Esophagus squamous epithelium (tissue), 5 donors: ENCODE measurements around the gene ZNF470. TPM values are rescaled to one million over a fixed set of nuclear protein-coding genes. Genes with fewer than 3 reads are reported as not detected.

Source experiments
- DNase-seq: peaks from one replicate; lab custom pipeline; 2025; lab: John Stamatoyannopoulos, UW
- H3K27ac ChIP-seq, 4 donors: fragments of 200-600 bp; sonication (generic); one replicate each; pipeline ENCODE4 v1.5.1; 2016 to 2019; ENCODE audit warnings: mild to moderate bottlenecking in 1 of 4
- H3K27me3 ChIP-seq, 4 donors: fragments of 200-600 bp; sonication (generic); 1 replicate in 3 of 4; 2 replicates in 1 of 4; pipeline versions ENCODE4 v1.5.1 to v1.6.0; 2017 to 2021; ENCODE audit warnings: antibody characterized with exemption in 1 of 4
- H3K36me3 ChIP-seq, 3 donors: fragments of 200-600 bp; sonication (generic); one replicate each; pipeline ENCODE4 v1.5.1; 2016 to 2019
- H3K4me1 ChIP-seq, 3 donors: fragments of 200-600 bp; sonication (generic); one replicate each; pipeline ENCODE4 v1.5.1; 2017 to 2019
- H3K4me3 ChIP-seq, 4 donors: fragments of 200-600 bp; sonication (generic); 1 replicate in 3 of 4; 2 replicates in 1 of 4; pipeline ENCODE4 v1.5.1; 2016 to 2019; ENCODE audit warnings: mild to moderate bottlenecking in 2 of 4, moderate library complexity in 1 of 4
- H3K9me3 ChIP-seq, 3 donors: fragments of 200-600 bp; sonication (generic); one replicate each; pipeline ENCODE4 v1.5.1; 2016 to 2019
- POLR2A ChIP-seq, 4 donors: fragments of 450-650 bp; IDR thresholded peaks; one replicate each; pipeline ENCODE4 v1.6.1; 2017; ENCODE audit warnings: antibody characterized with exemption in 4 of 4, mild to moderate bottlenecking in 4 of 4, moderate library complexity in 3 of 4
- WGBS, 2 donors: methylation state at CpG; one replicate each; pipeline ENCODE4 v1.1.5; 2018; 5-methylcytosine and 5-hydroxymethylcytosine counted together
- intact Hi-C: fragments of 100-400 bp; cut with DNase I; formaldehyde crosslinking; loops from one replicate; pipeline ENCODE4 v1.15.0; 2022
- total RNA-seq, 4 donors: library from RNA; depleted of rRNA; stranded (reverse); fragments of >200 nt; gene quantifications; one replicate each; pipeline ENCODE4 v1.1.0, GENCODE V29; 2016
- TF ChIP-seq, protein P1 (sequence below), 6 experiments: fragments of 450-650 bp in 4 of 6; fragments of 200-600 bp in 2 of 6; sonication (generic) in 2 of 6; IDR thresholded peaks; one replicate each; pipeline ENCODE4 v1.5.1; 2016 to 2019; ENCODE audit warnings: antibody characterized with exemption in 6 of 6, mild to moderate bottlenecking in 4 of 6, moderate library complexity in 4 of 6
- donor health status: DM: yes; HTN: yes; CAD: no.

ZNF470 gene
- total RNA-seq, 4 donors from 2014 or later, result 1.1 to 5.0 (median 1.7) TPM

DNA sequence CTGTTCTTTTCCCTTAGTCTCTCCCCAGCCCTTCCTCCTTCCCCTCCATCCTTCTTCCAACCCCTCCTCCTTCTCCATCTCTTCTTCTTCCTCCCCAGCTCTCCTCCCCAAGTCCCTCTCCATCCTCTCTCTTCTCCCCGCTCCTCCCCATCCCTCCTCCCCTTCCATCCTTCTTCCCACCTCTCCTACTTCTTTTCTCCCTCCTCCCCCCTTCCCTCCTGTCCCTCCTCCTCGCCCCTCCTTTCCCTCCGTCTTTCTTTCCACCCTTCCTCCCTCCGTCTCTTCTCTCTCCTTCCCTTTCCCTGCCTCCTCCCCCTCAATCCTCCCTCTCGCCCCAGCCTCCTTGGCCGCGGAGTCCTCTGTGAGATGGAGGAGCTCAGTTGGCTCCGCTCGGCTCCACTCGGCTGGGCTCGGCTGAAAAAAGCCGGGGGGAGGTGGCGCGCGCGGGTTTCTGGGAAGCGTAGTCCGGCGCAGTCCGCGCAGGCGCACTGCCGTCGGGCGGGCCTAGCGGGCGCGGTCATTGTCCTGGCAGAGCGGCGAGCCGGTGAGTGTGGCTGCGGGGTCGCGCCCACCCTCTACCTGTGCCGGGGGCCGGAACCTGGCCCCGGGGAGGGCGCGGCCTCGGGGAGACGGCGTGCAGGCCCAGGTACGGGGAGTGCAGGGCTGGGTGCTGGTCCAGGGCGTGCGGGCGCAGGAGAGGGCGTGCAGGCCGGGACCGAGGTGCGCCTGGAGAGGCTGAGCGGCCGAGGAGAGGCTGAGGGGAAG lies 27.7 kb downstream of the ZNF470 start, which contains the start of gene ZNF71:
ZNF71 (plus strand) TSS at position 520 of the 765 bp plus-strand sequence. CDS start 6,257 bp downstream, outside the sequence.
- Histone ChIP-seq H3K4me1 (peaks cover 0 to 21% (median 9%) of the 10 kb centered on the region in 3 donors), H3K27me3 (no peaks in the 10 kb centered on the region), H3K36me3 (peaks cover 0 to 22% (median 0%) of the 10 kb centered on the region in 3 donors), H3K27ac (peak within 1 kb of the TSS; percentile 79 to 88 (median 84)), H3K9me3 (peaks cover 0 to 33% (median 0%) of the 10 kb centered on the region in 3 donors), H3K4me3 (peak within 1 kb of the TSS; percentile 80 to 100 (median 90))
- peak; percentile 41 for DNase-seq
- WGBS, 2 donors, result 1 to 3% methylated on average over 15 to 19 of the region's 52 CpGs
- intact Hi-C loops, result no loop called here
- TF ChIP-seq, protein P1, sequence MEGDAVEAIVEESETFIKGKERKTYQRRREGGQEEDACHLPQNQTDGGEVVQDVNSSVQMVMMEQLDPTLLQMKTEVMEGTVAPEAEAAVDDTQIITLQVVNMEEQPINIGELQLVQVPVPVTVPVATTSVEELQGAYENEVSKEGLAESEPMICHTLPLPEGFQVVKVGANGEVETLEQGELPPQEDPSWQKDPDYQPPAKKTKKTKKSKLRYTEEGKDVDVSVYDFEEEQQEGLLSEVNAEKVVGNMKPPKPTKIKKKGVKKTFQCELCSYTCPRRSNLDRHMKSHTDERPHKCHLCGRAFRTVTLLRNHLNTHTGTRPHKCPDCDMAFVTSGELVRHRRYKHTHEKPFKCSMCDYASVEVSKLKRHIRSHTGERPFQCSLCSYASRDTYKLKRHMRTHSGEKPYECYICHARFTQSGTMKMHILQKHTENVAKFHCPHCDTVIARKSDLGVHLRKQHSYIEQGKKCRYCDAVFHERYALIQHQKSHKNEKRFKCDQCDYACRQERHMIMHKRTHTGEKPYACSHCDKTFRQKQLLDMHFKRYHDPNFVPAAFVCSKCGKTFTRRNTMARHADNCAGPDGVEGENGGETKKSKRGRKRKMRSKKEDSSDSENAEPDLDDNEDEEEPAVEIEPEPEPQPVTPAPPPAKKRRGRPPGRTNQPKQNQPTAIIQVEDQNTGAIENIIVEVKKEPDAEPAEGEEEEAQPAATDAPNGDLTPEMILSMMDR (IDR thresholded peaks at IDR 0.05), result peak in 1 of 6 experiments; percentile 37
- peak in 1 of 4 donors; percentile 13 for TF ChIP-seq POLR2A (IDR thresholded peaks at IDR 0.05)

DNA sequence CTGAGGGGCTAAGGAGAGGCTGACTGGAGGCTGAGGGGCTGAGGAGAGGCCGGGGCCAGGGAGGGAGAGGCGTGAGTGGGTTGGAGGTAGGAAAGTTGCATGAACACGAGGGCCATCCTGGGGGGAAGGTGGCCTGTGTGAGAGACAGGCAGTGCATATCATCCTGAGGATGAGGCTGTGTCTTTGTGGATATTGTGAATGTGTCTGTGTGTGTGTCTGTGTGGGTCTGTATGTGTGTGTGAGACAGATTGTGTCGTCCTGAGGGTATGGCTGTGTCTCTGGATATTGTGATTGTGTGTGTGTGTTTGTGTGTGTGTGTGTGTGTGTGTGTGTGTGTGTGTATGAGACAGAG lies 28.3 kb downstream of the ZNF470 start:
- WGBS, 2 donors, result 0 to 4% methylated on average over 3 to 4 of the region's 4 CpGs
- TF ChIP-seq, protein P1 (IDR thresholded peaks at IDR 0.05), result no peak
- no peak for TF ChIP-seq POLR2A (IDR thresholded peaks at IDR 0.05)
- Histone ChIP-seq H3K27ac (peak overlapping the region; percentile 79 to 88 (median 84)), H3K9me3 (peaks cover 0 to 29% (median 0%) of the 10 kb centered on the region in 3 donors), H3K36me3 (peaks cover 0 to 24% (median 0%) of the 10 kb centered on the region in 3 donors), H3K4me3 (peak overlapping the region; percentile 80 to 100 (median 90)), H3K4me1 (peaks cover 0 to 21% (median 9%) of the 10 kb centered on the region in 3 donors), H3K27me3 (no peaks in the 10 kb centered on the region)
- intact Hi-C loops, result no loop called here
- no peak for DNase-seq

DNA sequence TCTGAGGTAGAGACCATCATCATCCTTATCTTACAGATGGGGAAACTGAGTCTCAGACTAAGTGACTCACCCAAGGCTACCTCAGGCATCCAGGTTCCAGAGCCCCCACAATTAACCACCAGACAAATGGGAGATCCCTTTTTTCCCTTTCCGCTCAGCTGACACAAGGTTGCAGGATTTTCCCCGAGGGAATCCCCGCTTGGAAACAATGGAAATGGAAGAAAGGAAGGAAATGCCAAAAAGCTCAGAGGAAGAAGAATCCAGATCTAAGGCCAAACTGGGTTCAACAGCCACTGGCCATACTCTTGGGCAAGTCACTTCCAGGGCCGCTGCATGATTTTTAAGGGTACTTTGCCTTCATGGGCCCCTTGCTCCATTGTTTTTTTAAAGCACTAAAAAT lies 29.4 kb downstream of the ZNF470 start:
- H3K4me1 ChIP-seq, result peaks cover 0 to 21% (median 9%) of the 10 kb centered on the region in 3 donors
- no peak for TF ChIP-seq POLR2A (IDR thresholded peaks at IDR 0.05)
- TF ChIP-seq, protein P1 (IDR thresholded peaks at IDR 0.05), result no peak
- H3K36me3 ChIP-seq, result peaks cover 0 to 35% (median 6%) of the 10 kb centered on the region in 3 donors
- H3K4me3 ChIP-seq, result no peak overlapping the region
- WGBS, 2 donors, result 57 to 66% methylated on average over 4 of the region's 4 CpGs
- no peak overlapping the region for H3K27ac ChIP-seq
- intact Hi-C loops, result no loop called here
- H3K27me3 ChIP-seq, result no peaks in the 10 kb centered on the region
- H3K9me3 ChIP-seq, result peaks cover 0 to 31% (median 9%) of the 10 kb centered on the region in 3 donors
- DNase-seq, result no peak

DNA sequence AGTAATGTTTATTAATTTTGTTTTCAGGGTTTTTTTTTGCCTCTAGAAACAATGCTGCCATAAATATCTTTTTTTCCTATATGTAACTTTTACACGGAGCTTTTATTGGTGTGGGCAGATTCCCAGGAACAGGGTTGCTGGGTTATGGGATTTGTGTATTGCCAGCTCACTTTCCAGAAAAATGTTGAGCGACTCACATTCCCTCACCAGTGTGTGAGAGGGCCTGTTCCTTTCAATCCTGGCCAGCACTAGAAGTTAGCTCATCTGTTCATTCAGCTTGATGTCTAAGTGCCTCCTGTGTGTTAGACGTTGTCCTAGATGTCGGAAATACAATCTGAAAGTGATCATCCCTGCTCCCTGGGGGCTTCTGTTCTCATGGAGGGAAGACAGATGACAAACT lies 30.4 kb downstream of the ZNF470 start:
- peaks cover 0 to 21% (median 9%) of the 10 kb centered on the region in 3 donors for H3K4me1 ChIP-seq
- no peaks in the 10 kb centered on the region for H3K27me3 ChIP-seq
- peaks cover 0 to 46% (median 6%) of the 10 kb centered on the region in 3 donors for H3K36me3 ChIP-seq
- no peak overlapping the region for H3K4me3 ChIP-seq
- TF ChIP-seq POLR2A (IDR thresholded peaks at IDR 0.05), result no peak
- TF ChIP-seq, protein P1 (IDR thresholded peaks at IDR 0.05), result no peak
- intact Hi-C loops, result no loop called here
- peaks cover 0 to 39% (median 10%) of the 10 kb centered on the region in 3 donors for H3K9me3 ChIP-seq
- no peak for DNase-seq
- H3K27ac ChIP-seq, result no peak overlapping the region
- 87 to 96% methylated on average over 3 to 4 of the region's 4 CpGs for WGBS, 2 donors

DNA sequence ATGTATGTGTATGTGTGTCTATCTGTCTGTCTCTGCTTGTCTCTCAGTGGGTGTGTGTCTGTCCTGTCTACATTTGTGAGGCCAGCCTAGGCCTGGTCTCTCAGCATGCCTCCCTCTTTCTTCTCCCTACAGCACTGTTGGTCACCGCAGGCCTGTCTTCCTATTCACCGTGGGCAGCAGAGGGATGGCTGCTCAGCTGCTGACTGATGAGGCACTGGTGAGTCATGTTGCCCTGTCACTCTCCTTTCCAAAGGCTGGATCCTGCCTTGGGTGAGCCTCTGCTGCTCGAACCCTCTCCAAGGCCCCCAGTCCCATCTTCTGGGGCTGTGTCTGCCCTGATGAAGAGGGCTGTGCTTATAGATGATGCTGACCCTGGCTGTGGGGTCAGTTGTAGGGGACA lies 34.1 kb downstream of the ZNF470 start:
- H3K4me1 ChIP-seq, result peaks cover 0 to 4% (median 3%) of the 10 kb centered on the region in 3 donors
- DNase-seq, result no peak
- H3K9me3 ChIP-seq, result peaks cover 0 to 75% (median 30%) of the 10 kb centered on the region in 3 donors
- intact Hi-C loops, result no loop called here
- H3K27ac ChIP-seq, result no peak overlapping the region
- WGBS, 2 donors, result 95% methylated on average over 2 of the region's 3 CpGs; no CpG with 5 or more reads in 1 of the 2 donors
- TF ChIP-seq, protein P1 (IDR thresholded peaks at IDR 0.05), result no peak
- no peak for TF ChIP-seq POLR2A (IDR thresholded peaks at IDR 0.05)
- H3K36me3 ChIP-seq, result peaks cover 0 to 80% (median 6%) of the 10 kb centered on the region in 3 donors
- H3K27me3 ChIP-seq, result no peaks in the 10 kb centered on the region
- no peak overlapping the region for H3K4me3 ChIP-seq
